AG04450 (cell line): Measurements from ENCODE around the gene FAM83G. TPM values are rescaled to one million over a fixed set of nuclear protein-coding genes. Genes with fewer than 3 reads are reported as not detected.

ENCODE experiments used
- CTCF ChIA-PET: fragments of 300-600, 350-600 bp; formaldehyde crosslinking; extraction: SDS; loops from one replicate; lab custom pipeline; 2022; ENCODE audit warnings: antibody characterized with exemption, inconsistent platforms; lab: Charles Lee
- POLR2A ChIA-PET: fragments of 350-600 bp; formaldehyde crosslinking; extraction: SDS; loops from one replicate; lab custom pipeline; 2021; ENCODE audit warnings: antibody characterized with exemption, inconsistent platforms; lab: Yijun Ruan, JAX
- DNase-seq: peaks from one replicate; pipeline ENCODE4 v3.0.0-alpha.2; 2011; ENCODE audit warnings: low read depth, low spot score
- H3K27ac ChIP-seq: one replicate; pipeline ENCODE4 v1.5.1; 2012; ENCODE audit warnings: low read depth, low read length, control low read depth
- H3K27me3 ChIP-seq: one replicate; pipeline ENCODE4 v1.6.0; 2012; ENCODE audit warnings: low read length; ENCODE audit not compliant: control insufficient read depth, insufficient read depth
- H3K4me3 ChIP-seq: 2 replicates; pipeline ENCODE4 v1.5.1; 2011; ENCODE audit warnings: mild to moderate bottlenecking, low read depth, low read length, control low read depth
- H3K9me3 ChIP-seq: 2 replicates; pipeline ENCODE4 v1.5.1; 2012; ENCODE audit warnings: low read length; ENCODE audit not compliant: control insufficient read depth, insufficient read depth
- CTCF ChIP-seq: IDR thresholded peaks from 2 replicates; pipeline ENCODE4 v1.5.1; 2011; ENCODE audit warnings: low read depth, low read length, control low read depth, inconsistent platforms
- polyA plus RNA-seq: library from polyadenylated mRNA; depleted of rRNA; stranded (reverse); fragments of >200 nt; gene quantifications from 2 replicates; pipeline ENCODE4 v1.2.3, GENCODE V29; 2011

The FAM83G gene
- polyA plus RNA-seq, 1 experiment, result 4.8 TPM

- Histone ChIP-seq H3K4me3 (no peak overlapping the region), H3K27me3 (peaks cover 39% of the 10 kb centered on the region), H3K27ac (no peak overlapping the region), H3K9me3 (no peaks in the 10 kb centered on the region)
- no peak for DNase-seq
- no peak for TF ChIP-seq CTCF
- ChIA-PET CTCF (interaction anchor here (1.2 to 2.0 kb wide), 2 partner anchors 12 to 323 kb away, joined by 5 to 13 read pairs; no protein-coding TSS in a partner anchor), POLR2A (no interaction called here)
Measured at GRCh38 chr17:18948476-18949006, 56.0 kb downstream of the FAM83G start.

GRCh38 chr17:18947866-18948265 is 56.7 kb downstream of the FAM83G start:
- no peak for DNase-seq
- no peaks in the 10 kb centered on the region for H3K9me3 ChIP-seq
- peaks cover 39% of the 10 kb centered on the region for H3K27me3 ChIP-seq
- POLR2A ChIA-PET, result no interaction called here
- no peak overlapping the region for H3K4me3 ChIP-seq
- no peak for TF ChIP-seq CTCF
- CTCF ChIA-PET, result interaction anchor here (0.6 kb wide), 1 partner anchor 322 kb away, joined by 3 read pairs; no protein-coding TSS in a partner anchor
- H3K27ac ChIP-seq, result no peak overlapping the region

- Histone ChIP-seq H3K27me3 (peaks cover 37% of the 10 kb centered on the region), H3K9me3 (no peaks in the 10 kb centered on the region), H3K27ac (no peak overlapping the region), H3K4me3 (no peak overlapping the region)
- DNase-seq, result no peak
- ChIA-PET CTCF (no interaction called here), POLR2A (no interaction called here)
- TF ChIP-seq CTCF, result no peak
Measured at GRCh38 chr17:18946536-18946935, 58.0 kb downstream of the FAM83G start.

GRCh38 chr17:18944646-18945045 is 59.9 kb downstream of the FAM83G start:
- H3K4me3 ChIP-seq, result no peak overlapping the region
- no peak for DNase-seq
- TF ChIP-seq CTCF, result no peak
- CTCF ChIA-PET, result interaction anchor here (4.3 kb wide), 1 partner anchor 17 kb away, joined by 17 read pairs; no protein-coding TSS in a partner anchor
- no peak overlapping the region for H3K27ac ChIP-seq
- POLR2A ChIA-PET, result no interaction called here
- H3K9me3 ChIP-seq, result no peaks in the 10 kb centered on the region
- peaks cover 25% of the 10 kb centered on the region for H3K27me3 ChIP-seq

- TF ChIP-seq CTCF, result no peak
- ChIA-PET CTCF (no interaction called here), POLR2A (interaction anchor here (0.6 kb wide), 1 partner anchor 1442 kb away, joined by 4 read pairs; the partner anchor contains the start of gene RASD1)
- Histone ChIP-seq H3K4me3 (no peak overlapping the region), H3K27ac (no peak overlapping the region), H3K27me3 (no peaks in the 10 kb centered on the region), H3K9me3 (no peaks in the 10 kb centered on the region)
- no peak for DNase-seq
Measured at GRCh38 chr17:18938692-18939023, 65.9 kb downstream of the FAM83G start.
